GM23248 (cell line): ENCODE data around the gene DGKE.

Experiments used
- EZH2 ChIP-seq: fragments of 200-600 bp; sonication (generic); IDR thresholded peaks from 2 replicates; pipeline ENCODE4 v1.6.1; 2018; ENCODE audit warnings: antibody characterized with exemption, mild to moderate bottlenecking; ENCODE audit not compliant: insufficient read depth, poor library complexity, severe bottlenecking
- EZH2phosphoT487 ChIP-seq: fragments of 200-600 bp; sonication (generic); IDR thresholded peaks from 2 replicates; pipeline ENCODE4 v1.6.1; 2018; ENCODE audit warnings: antibody characterized with exemption, moderate library complexity, mild to moderate bottlenecking, low read depth; ENCODE audit not compliant: insufficient read depth

DNA sequence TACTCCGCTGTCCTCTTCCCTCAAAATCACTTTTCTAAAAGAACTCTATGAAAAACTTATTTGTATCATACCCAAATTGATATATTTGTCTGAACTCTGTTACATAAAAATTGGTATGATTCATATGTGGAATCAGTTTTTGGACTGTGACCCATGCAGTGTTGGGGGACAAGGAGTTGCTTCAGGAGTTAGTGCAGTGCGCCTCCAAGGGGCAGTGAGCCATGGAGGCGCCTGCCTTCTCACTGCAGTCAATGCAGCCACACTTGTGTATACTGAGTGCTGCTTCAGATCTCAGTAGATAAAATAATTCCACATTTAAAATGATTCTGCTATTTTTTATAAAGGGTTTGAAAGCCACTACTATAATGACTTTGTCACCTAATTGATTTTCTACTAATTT lies 32.5 kb downstream of the DGKE start:
- TF ChIP-seq EZH2 (no peak), EZH2phosphoT487 (no peak)
